IMR-90 (cell line): ENCODE results near the gene TOM1. TPM values are rescaled to one million over a fixed set of nuclear protein-coding genes. Genes with fewer than 3 reads are reported as not detected.

Experiments used
- ATAC-seq: fragments of 200-7000 bp; cut with Tn5 transposase; 2 replicates; pipeline ENCODE4 v1.9.1; 2020; ENCODE audit warnings: low read depth, mild to moderate bottlenecking, moderate library complexity
- BruUV-seq: library from RNA; stranded (reverse); fragments of 400-500 nt; replicated peaks from 2 replicates; lab custom pipeline; 2021; lab: Mats Ljungman, UMichigan
- CTCF ChIA-PET: fragments of 300-600 bp; formaldehyde crosslinking; extraction: SDS; loops from one replicate; lab custom pipeline; 2021; ENCODE audit warnings: antibody characterized with exemption; lab: Yijun Ruan, JAX
- POLR2A ChIA-PET: fragments of 300-600 bp; sonication (Branson Sonifier 250); formaldehyde crosslinking; loops from one replicate; lab custom pipeline; 2022; ENCODE audit warnings: antibody characterized with exemption; ENCODE audit not compliant: unreplicated experiment; lab: Charles Lee
- DNase-seq: peaks from one replicate; pipeline ENCODE4 v3.0.0; 2013
- H2AFZ ChIP-seq: replicated peaks from 2 replicates; pipeline ENCODE3; 2013; ENCODE audit warnings: low read length, mild to moderate bottlenecking; ENCODE audit not compliant: poor library complexity
- H2AK5ac ChIP-seq: 2 replicates; pipeline ENCODE4 v1.6.1; 2013; ENCODE audit warnings: low read depth, low read length, inconsistent platforms
- H2AK9ac ChIP-seq: replicated peaks from 2 replicates; pipeline ENCODE3; 2013; ENCODE audit warnings: mild to moderate bottlenecking, low read depth, low read length, moderate library complexity; ENCODE audit not compliant: poor library complexity
- H2BK120ac ChIP-seq: 2 replicates; pipeline ENCODE4 v1.6.1; 2013; ENCODE audit warnings: low read depth, low read length, inconsistent platforms
- H2BK15ac ChIP-seq: 3 replicates; pipeline ENCODE4 v1.6.1; 2013; ENCODE audit warnings: low read depth, low read length, inconsistent platforms
- H2BK20ac ChIP-seq: 2 replicates; pipeline ENCODE4 v1.6.1; 2013; ENCODE audit warnings: low read depth, mild to moderate bottlenecking, inconsistent platforms, low read length, moderate library complexity
- H2BK5ac ChIP-seq: 2 replicates; pipeline ENCODE4 v1.6.1; 2013; ENCODE audit warnings: mild to moderate bottlenecking, low read depth, low read length, inconsistent platforms; ENCODE audit not compliant: poor library complexity, severe bottlenecking
- H3K14ac ChIP-seq: replicated peaks from 2 replicates; pipeline ENCODE4 v1.6.1; 2013; ENCODE audit warnings: low read depth, low read length, inconsistent platforms
- H3K18ac ChIP-seq: 2 replicates; pipeline ENCODE4 v1.6.1; 2013; ENCODE audit warnings: low read depth, low read length, control low read depth
- H3K23ac ChIP-seq: 2 replicates; pipeline ENCODE4 v1.6.1; 2013; ENCODE audit warnings: low read depth, low read length, inconsistent platforms
- H3K27ac ChIP-seq: 2 replicates; pipeline ENCODE4 v1.5.1; 2013; ENCODE audit warnings: mild to moderate bottlenecking, control low read depth, low read length; ENCODE audit not compliant: insufficient read depth
- H3K27me3 ChIP-seq: 2 replicates; pipeline ENCODE4 v1.6.1; 2013; ENCODE audit warnings: low read length; ENCODE audit not compliant: control insufficient read depth, insufficient read depth
- H3K36me3 ChIP-seq: 2 replicates; pipeline ENCODE4 v1.6.1; 2013; ENCODE audit warnings: low read length, mixed read lengths; ENCODE audit not compliant: control insufficient read depth, insufficient read depth
- H3K4ac ChIP-seq: 2 replicates; pipeline ENCODE4 v1.6.1; 2013; ENCODE audit warnings: low read depth, low read length, inconsistent platforms
- H3K4me1 ChIP-seq: 2 replicates; pipeline ENCODE4 v1.6.1; 2013; ENCODE audit warnings: low read length, mixed read lengths; ENCODE audit not compliant: control insufficient read depth, insufficient read depth
- H3K4me2 ChIP-seq: 2 replicates; pipeline ENCODE4 v1.6.1; 2013; ENCODE audit warnings: low read depth, mild to moderate bottlenecking, control low read depth, low read length, moderate library complexity
- H3K4me3 ChIP-seq: 2 replicates; pipeline ENCODE4 v1.5.1; 2013; ENCODE audit warnings: low read depth, mild to moderate bottlenecking, control low read depth, low read length, moderate library complexity; ENCODE audit not compliant: insufficient read depth
- H3K56ac ChIP-seq: 2 replicates; pipeline ENCODE4 v1.6.1; 2013; ENCODE audit warnings: low read length, inconsistent platforms; ENCODE audit not compliant: insufficient read depth; ENCODE audit errors: extremely low read depth
- H3K79me1 ChIP-seq, 2 experiments: 2 replicates each; pipeline ENCODE4 v1.6.1; 2013; ENCODE audit warnings: low read length in 2 of 2, inconsistent platforms in 1 of 2, low read depth in 1 of 2
- H3K9ac ChIP-seq: 2 replicates; pipeline ENCODE4 v1.6.1; 2013; ENCODE audit warnings: low read depth, low read length, control low read depth
- H3K9me1 ChIP-seq: 2 replicates; pipeline ENCODE4 v1.6.1; 2013; ENCODE audit warnings: low read length, inconsistent platforms; ENCODE audit not compliant: insufficient read depth
- H3K9me3 ChIP-seq: 2 replicates; pipeline ENCODE4 v1.6.1; 2013; ENCODE audit warnings: low read length; ENCODE audit not compliant: control insufficient read depth, insufficient read depth
- H4K20me1 ChIP-seq: 2 replicates; pipeline ENCODE4 v1.6.1; 2013; ENCODE audit warnings: low read length, inconsistent platforms; ENCODE audit not compliant: insufficient read depth
- H4K5ac ChIP-seq: 2 replicates; pipeline ENCODE4 v1.6.1; 2013; ENCODE audit warnings: mild to moderate bottlenecking, low read depth, low read length, control low read depth
- H4K8ac ChIP-seq, 2 experiments: 2 replicates each; pipeline ENCODE4 v1.6.1; 2013; ENCODE audit warnings: low read depth in 2 of 2, low read length in 2 of 2, control low read depth in 1 of 2, inconsistent platforms in 1 of 2
- H4K91ac ChIP-seq: 2 replicates; pipeline ENCODE4 v1.6.1; 2013; ENCODE audit warnings: low read depth, low read length, inconsistent platforms; ENCODE audit not compliant: insufficient read depth
- BHLHE40 ChIP-seq: fragments of 150-350 bp; IDR thresholded peaks from 2 replicates; pipeline ENCODE4 v1.6.1; 2016; ENCODE audit warnings: mild to moderate bottlenecking, low read depth, low read length
- CEBPB ChIP-seq: IDR thresholded peaks from 2 replicates; pipeline ENCODE4 v1.6.1; 2012; ENCODE audit warnings: low read depth, low read length, improper control_type of control experiment
- CHD1 ChIP-seq: IDR thresholded peaks from 2 replicates; pipeline ENCODE4 v1.6.1; 2012; ENCODE audit warnings: low read depth, low read length, improper control_type of control experiment
- FOS ChIP-seq: fragments of 150-350 bp; IDR thresholded peaks from 2 replicates; pipeline ENCODE4 v1.6.1; 2016; ENCODE audit warnings: low read depth, low read length
- MAFK ChIP-seq: IDR thresholded peaks from 2 replicates; pipeline ENCODE4 v1.6.1; 2012; ENCODE audit warnings: low read depth, low read length, improper control_type of control experiment
- MAZ ChIP-seq: IDR thresholded peaks from 2 replicates; pipeline ENCODE4 v1.6.1; 2012; ENCODE audit warnings: low read depth, mild to moderate bottlenecking, low read length, improper control_type of control experiment, moderate library complexity, borderline replicate concordance
- MXI1 ChIP-seq: IDR thresholded peaks from 2 replicates; pipeline ENCODE4 v1.6.1; 2012; ENCODE audit warnings: low read depth, mild to moderate bottlenecking, low read length, moderate library complexity, borderline replicate concordance
- NFE2L2 ChIP-seq: fragments of 150-350 bp; IDR thresholded peaks from 2 replicates; pipeline ENCODE4 v1.6.1; 2016; ENCODE audit warnings: low read depth, mild to moderate bottlenecking, low read length
- POLR2A ChIP-seq: IDR thresholded peaks from 2 replicates; pipeline ENCODE4 v1.6.1; 2012; ENCODE audit warnings: mild to moderate bottlenecking, low read depth, low read length
- RAD21 ChIP-seq: IDR thresholded peaks from 2 replicates; pipeline ENCODE4 v1.6.1; 2012; ENCODE audit warnings: low read length, improper control_type of control experiment
- RCOR1 ChIP-seq: IDR thresholded peaks from 2 replicates; pipeline ENCODE4 v1.6.1; 2012; ENCODE audit warnings: mild to moderate bottlenecking, low read length, improper control_type of control experiment; ENCODE audit not compliant: insufficient replicate concordance
- RFX5 ChIP-seq: IDR thresholded peaks from 2 replicates; pipeline ENCODE4 v1.8.0; 2012; ENCODE audit warnings: low read depth, mild to moderate bottlenecking, low read length, moderate library complexity
- SMC3 ChIP-seq: fragments of 150-350 bp; IDR thresholded peaks from 2 replicates; pipeline ENCODE4 v1.6.1; 2016; ENCODE audit warnings: low read depth, mild to moderate bottlenecking, antibody characterized with exemption, low read length, moderate library complexity
- WGBS, 2 experiments: methylation state at CpG; one replicate each; pipeline versions ENCODE4 v1.1.5 to v1.1.7; 2013; ENCODE audit warnings: missing lambda C conversion rate in 2 of 2; ENCODE audit not compliant: insufficient read length in 1 of 2; ENCODE audit errors: extremely low coverage in 2 of 2; 5-methylcytosine and 5-hydroxymethylcytosine counted together
- dilution Hi-C: fragments of 300-500 bp; cut with HindIII; formaldehyde crosslinking; loops from one replicate; pipeline ENCODE4 v1.14.3; 2018; ENCODE audit warnings: low sequenced_read_pairs; ENCODE audit not compliant: unreplicated experiment
- in situ Hi-C: fragments of 300-500 bp; cut with MboI; formaldehyde crosslinking; loops from 3 replicates; pipeline ENCODE4 v1.14.3; 2019; ENCODE audit warnings: low sequenced_read_pairs, inconsistent platforms, mixed read lengths
- intact Hi-C: fragments of 100-400 bp; cut with micrococcal nuclease; formaldehyde crosslinking; loops from 2 replicates; pipeline ENCODE4 v1.10.0; 2022
- polyA plus RNA-seq, 3 experiments: library from polyadenylated mRNA; depleted of rRNA; stranded (reverse); fragments of >200 nt; gene quantifications; 2 replicates each; pipeline ENCODE4 v1.2.3, GENCODE V29; 2012; ENCODE audit warnings: low replicate concordance in 1 of 3
- total RNA-seq: library from RNA; depleted of rRNA; stranded (reverse); fragments of >200 nt; gene quantifications from 2 replicates; pipeline ENCODE4 v1.2.3, GENCODE V29; 2012
- TF ChIP-seq, protein P1 (sequence below): fragments of 150-350 bp; IDR thresholded peaks from 2 replicates; pipeline ENCODE4 v1.6.1; 2017; ENCODE audit warnings: mild to moderate bottlenecking, antibody characterized with exemption, low read length, low read depth
- TF ChIP-seq, protein P2 (sequence below): fragments of 150-350 bp; IDR thresholded peaks from 2 replicates; pipeline ENCODE4 v1.6.1; 2016; ENCODE audit warnings: low read depth, mild to moderate bottlenecking, low read length, moderate library complexity, borderline replicate concordance
- TF ChIP-seq, protein P3 (sequence below): conservative IDR thresholded peaks from 2 replicates; pipeline ENCODE4 v1.5.1; 2012; ENCODE audit warnings: mild to moderate bottlenecking, low read depth, low read length, improper control_type of control experiment

TOM1 gene
- total and polyA plus RNA-seq, 2 of the 4 experiments (the other 2 are of a cell fraction) = 38.0 to 46.4 TPM

DNA sequence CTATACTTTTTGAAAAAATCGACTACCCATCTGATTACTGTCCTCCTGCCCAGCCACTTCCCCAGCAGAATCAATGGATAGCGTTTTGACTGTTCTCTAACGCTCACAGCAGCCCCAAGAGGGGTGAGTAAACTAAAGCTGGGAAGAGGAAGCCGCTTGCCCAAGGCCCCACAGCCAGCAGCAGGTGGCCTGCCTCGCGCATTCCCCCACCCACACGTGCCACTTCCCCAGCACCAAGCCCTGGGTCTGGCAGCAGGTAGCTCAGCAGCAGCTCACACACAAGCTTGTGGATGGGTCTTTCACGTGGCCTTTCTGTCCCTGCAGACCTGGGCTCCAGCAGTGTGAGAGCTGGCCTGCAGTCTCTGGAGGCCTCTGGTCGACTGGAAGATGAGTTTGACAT is 34.3 kb downstream of the TOM1 start:
- Histone ChIP-seq H3K9me1 (peaks cover 7% of the 10 kb centered on the region), H3K23ac (no peak overlapping the region), H3K9me3 (no peaks in the 10 kb centered on the region), H3K27me3 (no peaks in the 10 kb centered on the region), H4K8ac (no peak overlapping the region), H3K4ac (no peak overlapping the region), H3K4me2 (no peak overlapping the region), H4K5ac (no peak overlapping the region), H3K79me1 (no peaks in the 10 kb centered on the region), H3K14ac (no peak overlapping the region), H4K91ac (no peak overlapping the region), H3K4me1 (peaks cover 4% of the 10 kb centered on the region), H2BK120ac (no peak overlapping the region), H4K20me1 (no peaks in the 10 kb centered on the region), H2AK5ac (no peak overlapping the region), H3K9ac (no peak overlapping the region), H3K18ac (no peak overlapping the region), H3K27ac (no peak overlapping the region), H2BK5ac (no peak overlapping the region), H3K4me3 (no peak overlapping the region), H2BK15ac (no peak overlapping the region), H2AFZ (no peak overlapping the region), H2BK20ac (no peak overlapping the region), H2AK9ac (no peak overlapping the region), H3K36me3 (peaks cover 75% of the 10 kb centered on the region), H3K56ac (no peak overlapping the region)
- no peak for TF ChIP-seq NFE2L2
- no peak for TF ChIP-seq RAD21
- TF ChIP-seq, protein P1, sequence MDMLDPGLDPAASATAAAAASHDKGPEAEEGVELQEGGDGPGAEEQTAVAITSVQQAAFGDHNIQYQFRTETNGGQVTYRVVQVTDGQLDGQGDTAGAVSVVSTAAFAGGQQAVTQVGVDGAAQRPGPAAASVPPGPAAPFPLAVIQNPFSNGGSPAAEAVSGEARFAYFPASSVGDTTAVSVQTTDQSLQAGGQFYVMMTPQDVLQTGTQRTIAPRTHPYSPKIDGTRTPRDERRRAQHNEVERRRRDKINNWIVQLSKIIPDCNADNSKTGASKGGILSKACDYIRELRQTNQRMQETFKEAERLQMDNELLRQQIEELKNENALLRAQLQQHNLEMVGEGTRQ = no peak
- no peak for TF ChIP-seq FOS
- TF ChIP-seq MXI1 = no peak
- TF ChIP-seq RCOR1 = no peak
- no peak for TF ChIP-seq SMC3
- no peak for TF ChIP-seq POLR2A
- TF ChIP-seq, protein P2, sequence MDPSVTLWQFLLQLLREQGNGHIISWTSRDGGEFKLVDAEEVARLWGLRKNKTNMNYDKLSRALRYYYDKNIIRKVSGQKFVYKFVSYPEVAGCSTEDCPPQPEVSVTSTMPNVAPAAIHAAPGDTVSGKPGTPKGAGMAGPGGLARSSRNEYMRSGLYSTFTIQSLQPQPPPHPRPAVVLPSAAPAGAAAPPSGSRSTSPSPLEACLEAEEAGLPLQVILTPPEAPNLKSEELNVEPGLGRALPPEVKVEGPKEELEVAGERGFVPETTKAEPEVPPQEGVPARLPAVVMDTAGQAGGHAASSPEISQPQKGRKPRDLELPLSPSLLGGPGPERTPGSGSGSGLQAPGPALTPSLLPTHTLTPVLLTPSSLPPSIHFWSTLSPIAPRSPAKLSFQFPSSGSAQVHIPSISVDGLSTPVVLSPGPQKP = no peak
- no peak for TF ChIP-seq MAZ
- no peak for TF ChIP-seq CEBPB
- TF ChIP-seq MAFK = no peak
- no peak for TF ChIP-seq BHLHE40
- TF ChIP-seq RFX5 = no peak
- TF ChIP-seq, protein P3, sequence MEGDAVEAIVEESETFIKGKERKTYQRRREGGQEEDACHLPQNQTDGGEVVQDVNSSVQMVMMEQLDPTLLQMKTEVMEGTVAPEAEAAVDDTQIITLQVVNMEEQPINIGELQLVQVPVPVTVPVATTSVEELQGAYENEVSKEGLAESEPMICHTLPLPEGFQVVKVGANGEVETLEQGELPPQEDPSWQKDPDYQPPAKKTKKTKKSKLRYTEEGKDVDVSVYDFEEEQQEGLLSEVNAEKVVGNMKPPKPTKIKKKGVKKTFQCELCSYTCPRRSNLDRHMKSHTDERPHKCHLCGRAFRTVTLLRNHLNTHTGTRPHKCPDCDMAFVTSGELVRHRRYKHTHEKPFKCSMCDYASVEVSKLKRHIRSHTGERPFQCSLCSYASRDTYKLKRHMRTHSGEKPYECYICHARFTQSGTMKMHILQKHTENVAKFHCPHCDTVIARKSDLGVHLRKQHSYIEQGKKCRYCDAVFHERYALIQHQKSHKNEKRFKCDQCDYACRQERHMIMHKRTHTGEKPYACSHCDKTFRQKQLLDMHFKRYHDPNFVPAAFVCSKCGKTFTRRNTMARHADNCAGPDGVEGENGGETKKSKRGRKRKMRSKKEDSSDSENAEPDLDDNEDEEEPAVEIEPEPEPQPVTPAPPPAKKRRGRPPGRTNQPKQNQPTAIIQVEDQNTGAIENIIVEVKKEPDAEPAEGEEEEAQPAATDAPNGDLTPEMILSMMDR = no peak
- TF ChIP-seq CHD1 = no peak
- WGBS, 2 experiments = 54% methylated on average over 2 of the region's 9 CpGs; no CpG with 5 or more reads in 1 of the 2 experiments
- no TSS peak for BruUV-seq
- intact Hi-C loops = no loop called here
- DNase-seq (no peak), ATAC-seq (no peak)
- ChIA-PET POLR2A (no interaction called here), CTCF (no interaction called here)
- in situ Hi-C loops = no loop called here
- dilution Hi-C loops = no loop called here
